Measurements from ENCODE around the gene FCSK. TPM values are rescaled to one million over a fixed set of nuclear protein-coding genes. Genes with fewer than 3 reads are reported as not detected.

FCSK gene
- total and polyA plus RNA-seq, 10 of the 15 experiments (the other 5 are each of a cell fraction or from before 2014, with no cell fraction given), result 0.60 to 17.6 (median 7.4) TPM

GRCh38 chr16:70407811-70408274 is 46.6 kb upstream of the FCSK start (continued):
- TF ChIP-seq E4F1 (IDR thresholded peaks at IDR 0.05; ENCODE audit: borderline replicate concordance, partially characterized antibody), result no peak
- TF ChIP-seq RCOR1 (conservative IDR thresholded peaks at IDR 0.05; ENCODE audit: low read depth, low read length), result no peak
- peak; percentile 13 for TF ChIP-seq SP1 (IDR thresholded peaks at IDR 0.05; ENCODE audit: low read depth, low read length)
- TF ChIP-seq SIX5 (IDR thresholded peaks at IDR 0.05; ENCODE audit: low read depth, low read length, severe bottlenecking), result no peak
- no peak for TF ChIP-seq IRF5 (IDR thresholded peaks at IDR 0.05; ENCODE audit: borderline replicate concordance)
- no peak for TF ChIP-seq EED (IDR thresholded peaks at IDR 0.05; ENCODE audit: low read depth)
- no peak for TF ChIP-seq ZNF622 (IDR thresholded peaks at IDR 0.05)
- TF ChIP-seq IRF4 (IDR thresholded peaks at IDR 0.05; ENCODE audit: low read depth, low read length), result no peak
- TF ChIP-seq CHD4 (IDR thresholded peaks at IDR 0.05), result no peak
- no peak for TF ChIP-seq REST (IDR thresholded peaks at IDR 0.05; ENCODE audit: low read depth, low read length)
- no peak for TF ChIP-seq YY1 (IDR thresholded peaks at IDR 0.05; ENCODE audit: low read depth, low read length)
- no peak for TF ChIP-seq NFYA (IDR thresholded peaks at IDR 0.05; ENCODE audit: borderline replicate concordance, low read depth, low read length)
- no peak for TF ChIP-seq CHD2 (IDR thresholded peaks at IDR 0.05; ENCODE audit: borderline replicate concordance, low read depth, low read length)
- TF ChIP-seq CBFB (IDR thresholded peaks at IDR 0.05; ENCODE audit: low read depth), result no peak
- TF ChIP-seq HDAC6 (IDR thresholded peaks at IDR 0.05; ENCODE audit: unreplicated experiment), result no peak
- no peak for TF ChIP-seq EGR1 (IDR thresholded peaks at IDR 0.05; ENCODE audit: borderline replicate concordance in 1 of 2, low read depth in 2 of 2, low read length in 2 of 2)
- no peak for TF ChIP-seq BHLHE40 (IDR thresholded peaks at IDR 0.05; ENCODE audit: borderline replicate concordance in 1 of 2, low read depth in 2 of 2, low read length in 1 of 2)
- TF ChIP-seq DPF2 (IDR thresholded peaks at IDR 0.05), result no peak
- TF ChIP-seq CREM (IDR thresholded peaks at IDR 0.05; ENCODE audit: low read depth), result no peak
- no peak for TF ChIP-seq FOXM1 (IDR thresholded peaks at IDR 0.05; ENCODE audit: low read depth, low read length)
- no peak for TF ChIP-seq NR2C2 (IDR thresholded peaks at IDR 0.05; ENCODE audit: borderline replicate concordance, control insufficient read depth, insufficient read length, low read depth)
